GM18520 (cell line): ENCODE measurements around the gene CX3CL1.
"Not testable (repeated sequence)": the region's sequence is repeated elsewhere in the genome, so short reads cannot be mapped to it uniquely, and the experiment has no call there.

ENCODE experiments used
- ATAC-seq: cut with Tn5 transposase; IDR thresholded peaks from one replicate; pipeline ENCODE4 v1.9.1; 2021; ENCODE audit not compliant: unreplicated experiment

CX3CL1 gene

DNA sequence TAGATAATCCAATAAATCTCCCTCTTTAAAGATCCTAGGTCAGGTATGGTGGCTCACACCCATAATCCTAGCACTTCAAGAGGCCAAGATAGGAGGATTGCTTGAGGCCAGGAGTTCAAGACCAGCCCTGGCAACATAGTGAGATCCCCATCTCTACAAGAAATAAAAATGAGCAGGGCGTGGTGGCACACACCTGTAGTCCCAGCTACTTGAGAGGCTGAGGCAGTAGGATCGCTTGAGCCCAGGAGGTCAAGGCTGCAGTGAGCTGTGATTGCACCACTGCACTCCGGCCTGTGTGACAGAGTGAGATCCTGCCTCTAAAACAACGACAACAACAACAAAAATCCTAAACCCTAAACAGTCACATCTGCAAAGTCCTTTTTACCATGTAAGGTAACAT is 15.7 kb upstream of the CX3CL1 start:
- no peak for ATAC-seq

DNA sequence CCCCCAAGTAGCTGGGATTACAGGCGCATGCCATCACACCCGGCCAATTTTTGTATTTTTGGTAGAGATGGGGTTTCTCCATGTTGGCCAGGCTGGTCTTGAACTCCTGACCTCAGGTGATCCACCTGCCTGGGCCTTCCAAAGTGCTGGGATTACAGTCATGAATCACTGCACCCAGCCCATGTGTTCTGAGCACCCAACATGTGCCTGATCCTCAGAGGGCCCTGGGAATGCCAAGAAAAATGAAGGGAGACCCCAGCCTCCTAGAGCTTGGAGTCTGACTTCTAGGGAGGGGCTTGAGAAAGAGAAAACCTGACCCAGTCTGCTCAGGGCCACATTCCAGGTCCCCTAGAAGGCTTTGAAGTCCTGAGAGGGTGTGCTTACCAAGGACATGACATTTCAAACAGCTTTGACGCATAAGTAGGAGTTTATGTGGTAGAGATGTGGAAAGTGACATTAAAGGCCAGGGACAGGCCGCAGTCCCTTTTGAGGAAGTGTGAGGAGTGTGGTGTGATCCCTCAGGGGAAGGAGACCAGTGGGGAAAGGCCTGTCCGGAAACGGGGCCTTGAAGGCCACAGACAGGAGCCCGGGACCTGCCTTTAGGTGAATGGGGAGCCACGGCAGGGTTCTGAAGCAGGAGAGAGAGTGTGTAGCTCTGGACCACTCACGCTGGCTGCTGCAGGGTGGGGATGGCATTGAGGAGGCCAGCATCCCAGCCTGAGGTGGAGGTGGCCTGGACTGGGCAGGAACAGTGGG is 14.8 kb upstream of the CX3CL1 start:
- ATAC-seq, result no peak

DNA sequence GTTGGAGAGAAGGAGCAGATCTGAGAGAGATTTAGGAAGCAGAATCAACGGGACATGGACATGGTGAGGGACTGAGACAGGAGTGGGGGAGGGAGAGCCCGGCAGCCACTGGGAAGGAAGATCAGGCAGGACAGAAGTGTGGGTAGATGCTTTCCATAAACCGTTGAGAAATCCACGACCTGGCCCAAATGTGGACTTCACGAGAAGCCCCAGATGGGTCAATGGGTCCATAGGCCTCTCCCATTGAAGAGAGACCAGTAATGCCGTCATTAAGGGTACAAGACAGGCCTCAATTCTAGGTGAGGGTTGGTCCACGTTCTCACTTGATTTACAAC is 14.2 kb upstream of the CX3CL1 start:
- no peak for ATAC-seq

DNA sequence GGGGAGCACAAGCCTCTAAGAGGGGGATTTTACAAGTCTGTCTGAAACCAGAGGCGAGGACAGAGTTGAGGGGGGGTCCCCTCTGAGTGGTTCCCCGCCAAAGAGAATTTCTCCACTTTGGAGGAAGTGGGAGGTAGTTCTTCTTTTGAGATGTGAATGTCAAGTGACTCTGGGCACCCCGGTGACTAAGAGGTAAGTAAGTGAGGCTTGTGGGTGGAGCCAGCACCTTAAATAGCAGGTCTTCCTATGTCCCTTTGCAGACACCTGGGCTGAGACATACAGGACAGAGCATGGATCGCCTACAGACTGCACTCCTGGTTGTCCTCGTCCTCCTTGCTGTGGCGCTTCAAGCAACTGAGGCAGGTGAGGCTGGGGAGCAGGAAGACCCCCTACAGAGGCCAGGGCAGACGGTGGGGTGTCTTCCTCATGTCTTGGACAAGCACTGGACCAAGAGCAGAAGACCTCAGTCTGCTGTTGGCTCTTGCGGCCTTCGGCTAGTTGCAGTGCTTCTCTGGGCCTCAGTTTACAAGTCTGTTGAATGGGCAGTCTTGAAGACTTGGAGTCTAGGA is 13.7 kb upstream of the CX3CL1 start, which contains the start of gene CCL22:
TSS of gene CCL22 (plus strand) at position 257 of the 569 bp plus-strand sequence. CDS start at position 291, 34 bp downstream.
- ATAC-seq, result peak; percentile 49

DNA sequence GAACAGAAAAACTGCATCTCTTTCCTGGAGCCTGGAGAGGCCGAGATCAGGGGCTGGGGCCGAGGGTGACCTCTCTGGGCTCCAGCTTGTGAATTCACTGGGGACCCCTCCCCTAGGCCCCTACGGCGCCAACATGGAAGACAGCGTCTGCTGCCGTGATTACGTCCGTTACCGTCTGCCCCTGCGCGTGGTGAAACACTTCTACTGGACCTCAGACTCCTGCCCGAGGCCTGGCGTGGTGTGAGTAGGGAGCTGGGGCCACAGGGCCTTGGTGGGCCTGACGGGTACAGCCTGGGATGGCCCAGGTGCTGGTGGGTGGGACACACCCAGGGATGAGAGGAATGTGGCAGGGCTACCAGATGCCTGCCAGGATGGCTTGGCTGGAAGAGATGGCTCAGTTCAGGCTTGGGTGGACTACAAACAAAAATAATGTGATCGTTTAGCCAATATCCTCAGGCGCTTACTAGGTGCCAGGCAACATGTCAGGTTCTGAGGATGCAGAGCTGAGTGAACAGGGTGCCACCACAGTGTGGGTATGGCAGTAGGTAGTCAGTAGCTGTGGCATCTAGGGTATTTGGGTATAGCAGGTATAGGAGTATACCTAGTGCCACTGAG is 11.9 kb upstream of the CX3CL1 start:
- ATAC-seq, result no peak

DNA sequence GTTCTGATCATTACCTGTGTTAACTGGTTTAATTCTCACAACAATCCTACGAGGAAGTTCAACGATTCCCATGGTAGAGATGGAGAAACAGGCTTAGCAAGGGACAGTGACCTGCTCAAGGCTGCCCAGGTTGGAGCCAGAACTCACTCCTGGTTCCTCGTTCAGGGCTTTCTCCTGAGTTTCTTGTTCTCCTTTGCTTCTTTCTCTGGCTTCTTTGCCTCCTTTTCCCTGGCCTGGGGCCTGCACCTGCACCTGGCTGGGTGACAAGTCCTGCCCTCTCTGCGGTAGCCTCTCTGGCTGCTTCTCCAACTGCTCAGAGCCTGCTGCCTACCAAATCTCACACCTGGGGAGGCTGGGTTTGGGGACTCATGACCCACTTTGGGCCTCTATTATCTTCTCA is 10.9 kb upstream of the CX3CL1 start:
- no peak for ATAC-seq

DNA sequence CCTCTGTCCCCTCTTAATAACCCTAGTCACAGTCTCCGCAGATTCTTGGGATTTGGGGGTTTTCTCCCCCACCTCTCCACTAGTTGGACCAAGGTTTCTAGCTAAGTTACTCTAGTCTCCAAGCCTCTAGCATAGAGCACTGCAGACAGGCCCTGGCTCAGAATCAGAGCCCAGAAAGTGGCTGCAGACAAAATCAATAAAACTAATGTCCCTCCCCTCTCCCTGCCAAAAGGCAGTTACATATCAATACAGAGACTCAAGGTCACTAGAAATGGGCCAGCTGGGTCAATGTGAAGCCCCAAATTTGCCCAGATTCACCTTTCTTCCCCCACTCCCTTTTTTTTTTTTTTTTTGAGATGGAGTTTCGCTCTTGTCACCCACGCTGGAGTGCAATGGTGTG is 8.1 kb upstream of the CX3CL1 start:
- ATAC-seq, result no peak

DNA sequence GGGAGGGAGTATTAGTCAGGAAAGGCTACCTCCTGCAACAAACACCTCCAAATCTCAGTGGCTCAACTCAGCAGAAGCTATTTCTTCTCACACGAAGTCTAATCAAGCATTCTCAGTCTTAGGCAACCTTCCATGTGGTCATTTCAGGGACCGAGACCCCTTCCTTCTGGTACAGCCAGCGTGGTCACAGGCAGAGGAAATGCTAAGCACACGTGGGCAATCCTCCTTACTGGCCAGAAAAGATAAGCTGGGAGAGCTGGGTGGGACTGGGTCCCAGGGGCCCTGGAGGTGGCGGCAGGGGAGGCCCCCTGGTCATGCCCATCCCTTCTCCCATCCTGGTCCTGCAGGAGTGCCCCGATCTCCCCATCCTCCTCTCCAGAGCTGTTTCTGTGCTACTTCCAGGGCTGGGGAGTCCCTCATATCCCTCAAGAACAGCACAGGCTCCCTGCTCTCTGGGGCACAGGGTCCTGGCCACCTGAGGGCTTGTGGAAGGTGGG is 5.7 kb upstream of the CX3CL1 start:
- ATAC-seq, result no peak

DNA sequence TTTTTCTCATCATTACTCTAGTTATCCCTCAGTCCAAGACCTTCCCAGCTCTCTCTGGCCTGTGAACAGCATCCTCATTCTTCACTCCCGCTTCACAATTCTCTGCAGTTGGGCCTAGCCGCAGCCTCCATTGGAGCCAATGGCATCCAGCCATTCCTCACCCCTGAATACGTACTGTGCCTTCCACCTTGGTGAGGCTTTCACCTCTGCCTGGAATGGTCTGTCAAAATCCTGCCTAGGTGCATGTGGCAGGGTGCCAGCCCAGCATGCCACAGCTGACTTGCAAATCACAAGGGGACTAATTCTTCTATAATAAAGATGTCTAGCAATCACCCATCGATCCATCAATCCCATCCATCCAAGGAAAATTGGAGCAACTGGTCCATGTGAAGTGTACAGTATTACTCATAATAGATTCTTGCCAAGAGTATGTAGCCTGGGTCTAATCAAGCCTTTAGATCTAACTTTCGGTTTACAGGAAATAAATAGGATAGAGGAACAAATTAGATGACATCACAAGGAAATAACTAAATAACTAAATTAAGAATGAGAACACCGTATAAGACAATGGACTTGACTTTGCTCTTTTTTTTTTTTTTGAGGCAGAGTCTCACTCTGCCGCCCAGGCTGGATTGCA is 5.1 kb upstream of the CX3CL1 start:
- ATAC-seq, result no peak

DNA sequence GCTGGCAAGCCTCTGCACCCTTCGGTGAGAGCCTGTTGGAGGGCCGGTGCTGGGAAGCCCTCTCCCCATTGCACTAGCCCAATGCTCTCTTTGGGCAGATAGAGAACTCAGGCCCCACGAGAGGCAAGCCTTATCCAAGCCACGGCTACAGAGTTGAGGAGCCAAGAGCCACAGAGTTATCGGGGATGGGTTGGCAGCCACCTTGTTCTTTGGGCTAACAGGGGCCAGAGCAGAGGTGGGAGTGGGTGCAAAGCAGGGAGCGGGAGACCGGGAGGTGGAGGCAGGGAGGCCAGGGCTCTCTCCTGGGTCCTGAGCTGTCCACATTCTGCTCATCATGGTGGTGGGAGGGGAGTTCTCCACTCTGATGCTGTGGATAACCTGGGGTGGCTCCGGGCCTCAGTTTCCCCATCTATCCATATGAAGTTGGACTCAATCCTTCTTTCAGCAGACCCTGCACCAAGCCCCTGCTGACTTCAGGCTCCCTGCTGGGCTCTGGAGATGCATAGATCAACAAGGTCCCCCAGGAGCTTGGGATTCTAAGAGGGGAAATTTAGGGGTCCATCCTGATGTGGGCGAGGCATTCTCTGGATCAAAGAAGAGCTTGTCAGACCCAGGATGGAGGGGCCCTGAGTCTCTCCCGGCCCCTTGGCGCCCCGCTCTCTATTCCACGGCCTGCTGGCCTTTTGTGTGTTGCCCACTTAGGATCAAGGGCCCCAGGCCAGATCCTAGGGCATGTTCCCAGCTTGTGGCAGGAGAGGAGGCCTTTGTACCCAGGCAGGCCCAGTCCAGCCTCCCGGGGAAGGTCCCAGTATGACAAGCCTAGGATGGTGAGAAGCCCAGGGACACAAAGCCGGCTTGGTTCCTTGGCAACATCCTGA is 557 bp upstream of the CX3CL1 start:
- no peak for ATAC-seq

DNA sequence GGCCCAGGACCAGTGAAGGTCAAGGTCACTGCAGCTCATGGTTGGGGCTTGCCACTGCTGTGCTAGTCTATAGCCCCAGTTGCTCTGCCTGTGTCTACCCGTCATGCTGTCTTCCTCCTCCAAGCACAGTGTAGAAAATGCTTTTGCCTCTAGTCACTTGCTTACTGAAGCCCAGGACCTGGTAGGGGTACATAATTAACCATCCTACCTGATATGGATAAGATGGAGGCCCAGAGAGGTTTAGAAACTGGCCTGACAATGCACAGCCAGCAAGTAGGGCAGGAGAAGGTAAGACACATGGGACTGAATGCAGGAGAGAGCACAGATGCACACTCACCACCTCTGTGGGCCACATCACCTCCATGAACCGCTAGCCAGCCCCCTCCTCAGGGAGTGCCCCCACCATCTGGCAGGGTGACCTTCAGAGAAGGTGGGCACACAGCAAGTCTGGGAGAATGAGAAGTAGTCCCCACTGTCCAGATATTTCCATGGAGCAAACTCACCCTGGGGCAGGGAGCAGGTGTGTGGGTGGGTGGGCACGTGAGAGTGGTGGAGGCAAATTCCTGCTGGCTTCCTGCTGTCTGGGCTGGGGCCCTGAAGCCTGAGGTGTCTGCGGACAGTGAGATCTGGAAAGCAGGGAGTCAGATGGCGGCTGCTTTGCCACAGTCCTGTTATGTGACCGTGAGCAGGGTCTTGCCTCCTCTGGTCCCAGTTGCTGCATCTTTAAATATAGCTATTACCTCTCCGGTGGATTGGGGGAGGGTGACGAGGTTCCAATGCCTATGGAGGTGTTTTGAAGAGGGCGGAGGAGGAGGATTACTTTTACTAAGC is 1.0 kb downstream of the CX3CL1 start:
- ATAC-seq, result no peak

DNA sequence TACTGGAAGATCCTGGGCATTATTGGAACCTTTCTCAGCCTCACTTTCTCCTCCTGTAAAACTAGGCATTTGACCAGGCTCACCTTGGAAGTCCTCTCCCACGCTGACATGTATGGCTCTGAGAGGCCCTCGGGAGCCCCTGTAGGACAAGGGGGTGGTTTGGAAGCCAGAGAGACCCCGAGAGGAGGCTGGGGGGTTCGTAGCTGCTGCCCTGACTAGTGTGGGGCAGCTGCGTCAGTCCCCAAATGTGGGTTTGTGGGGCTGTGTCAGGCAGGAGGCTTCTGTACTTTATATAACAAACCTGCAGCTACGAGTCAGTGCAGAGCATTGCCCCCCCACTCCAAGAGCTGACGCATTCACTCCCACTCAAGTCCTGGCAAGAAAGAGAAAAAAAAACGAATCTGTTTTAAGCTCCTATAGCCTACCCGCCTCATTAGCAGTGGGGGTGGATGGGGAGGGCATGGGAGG is 1.8 kb downstream of the CX3CL1 start:
- ATAC-seq, result no peak

DNA sequence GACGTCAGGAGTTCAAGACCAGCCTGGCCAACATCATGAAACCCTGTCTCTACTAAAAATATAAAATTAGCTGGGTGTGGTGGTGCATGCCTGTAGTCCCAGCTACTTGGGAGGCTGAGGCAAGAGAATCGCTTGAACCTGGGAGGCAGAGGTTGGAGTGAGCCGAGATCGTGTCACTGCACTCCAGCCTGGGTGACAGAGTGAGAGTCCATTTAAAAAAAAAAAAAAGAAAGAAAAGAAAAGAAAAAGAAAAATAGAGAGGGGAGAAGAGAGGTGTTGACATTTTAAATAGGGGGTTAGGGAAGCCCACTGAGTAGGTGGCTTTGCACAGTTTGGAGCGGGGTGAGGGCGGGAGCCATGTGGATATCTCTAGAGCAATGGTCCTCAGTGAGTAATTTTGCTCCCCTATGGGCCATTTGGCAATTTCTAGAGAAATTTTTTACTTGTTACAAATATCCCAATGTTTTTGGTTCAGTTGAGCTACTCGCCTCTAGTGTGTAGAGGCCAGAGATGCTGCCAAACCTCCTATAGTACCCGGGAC is 2.7 kb downstream of the CX3CL1 start:
- ATAC-seq, result not testable (repeated sequence)

DNA sequence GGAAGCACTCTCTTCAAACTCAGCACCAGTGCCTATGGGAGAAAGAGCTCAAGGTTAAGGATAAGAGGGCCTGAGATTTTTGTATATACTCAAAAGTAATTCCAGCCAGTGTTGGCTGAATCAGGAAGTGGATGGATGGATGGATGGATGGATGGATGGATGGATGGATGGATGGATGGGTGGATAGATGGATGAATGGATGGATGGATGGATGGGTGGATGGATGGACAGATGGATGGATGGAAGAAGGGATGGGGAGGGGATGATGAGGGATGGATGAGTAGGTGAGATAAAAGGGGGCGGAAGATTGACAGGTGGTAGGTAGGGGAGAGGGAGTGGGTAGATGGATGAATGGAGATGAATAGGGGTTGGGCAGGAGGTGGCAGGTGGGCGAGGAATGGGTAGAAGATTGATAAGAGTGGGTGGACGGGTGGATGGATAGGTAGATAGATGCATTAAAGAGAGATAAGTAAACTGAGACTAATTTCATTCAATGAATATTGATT is 4.1 kb downstream of the CX3CL1 start:
- no peak for ATAC-seq

DNA sequence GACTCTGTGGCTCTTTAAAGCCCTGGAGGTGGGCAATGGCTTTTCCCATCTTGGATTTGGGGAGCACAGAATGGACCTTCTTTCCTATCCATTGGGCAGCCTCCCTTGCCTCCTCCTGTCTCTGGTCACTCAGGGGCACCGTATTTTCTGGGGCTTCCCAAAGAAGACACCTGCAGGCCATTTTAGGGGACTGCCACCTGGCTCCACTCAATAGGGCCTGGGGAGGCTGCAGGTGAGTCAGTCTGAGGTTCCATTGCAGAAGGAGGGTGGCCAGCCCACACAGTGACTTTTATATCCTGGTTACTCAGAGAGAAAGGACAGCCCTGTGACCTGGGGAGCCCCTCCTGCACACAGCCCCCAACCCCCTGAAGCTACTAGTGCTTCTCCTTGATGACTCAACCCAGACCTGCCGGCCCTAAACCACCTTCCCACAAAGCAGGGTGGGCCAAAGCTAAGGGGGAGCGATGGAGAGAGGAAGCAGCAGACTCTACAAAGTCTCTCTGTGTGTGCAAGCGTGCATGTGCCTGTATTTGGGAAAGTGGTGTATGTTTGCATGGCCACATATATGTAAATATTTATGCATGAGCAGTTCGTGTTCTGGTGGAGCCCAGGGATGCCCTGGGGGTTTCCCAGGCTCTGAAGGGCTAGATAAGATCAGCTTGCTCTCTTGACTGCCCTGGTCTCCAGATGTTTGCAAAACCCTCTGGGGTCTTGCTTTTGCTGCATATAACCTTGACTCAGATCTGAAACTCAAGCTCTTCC is 5.0 kb downstream of the CX3CL1 start:
- ATAC-seq, result peak; percentile 78

DNA sequence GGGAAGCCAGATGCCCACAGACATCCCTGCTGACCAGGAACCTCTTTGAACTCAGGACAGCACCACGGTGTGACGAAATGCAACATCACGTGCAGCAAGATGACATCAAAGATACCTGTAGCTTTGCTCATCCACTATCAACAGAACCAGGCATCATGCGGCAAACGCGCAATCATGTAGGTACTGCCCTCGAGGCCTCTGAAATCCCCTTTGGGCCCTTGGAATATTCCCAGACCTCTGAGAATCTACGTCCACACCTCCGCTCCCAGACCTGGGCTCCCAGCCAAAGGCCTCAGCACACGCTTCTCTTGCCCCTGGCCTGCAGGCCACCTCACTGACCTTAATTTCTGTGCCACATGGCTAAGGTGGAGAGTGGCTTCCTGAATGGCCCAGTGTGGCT is 7.3 kb downstream of the CX3CL1 start:
- no peak for ATAC-seq

DNA sequence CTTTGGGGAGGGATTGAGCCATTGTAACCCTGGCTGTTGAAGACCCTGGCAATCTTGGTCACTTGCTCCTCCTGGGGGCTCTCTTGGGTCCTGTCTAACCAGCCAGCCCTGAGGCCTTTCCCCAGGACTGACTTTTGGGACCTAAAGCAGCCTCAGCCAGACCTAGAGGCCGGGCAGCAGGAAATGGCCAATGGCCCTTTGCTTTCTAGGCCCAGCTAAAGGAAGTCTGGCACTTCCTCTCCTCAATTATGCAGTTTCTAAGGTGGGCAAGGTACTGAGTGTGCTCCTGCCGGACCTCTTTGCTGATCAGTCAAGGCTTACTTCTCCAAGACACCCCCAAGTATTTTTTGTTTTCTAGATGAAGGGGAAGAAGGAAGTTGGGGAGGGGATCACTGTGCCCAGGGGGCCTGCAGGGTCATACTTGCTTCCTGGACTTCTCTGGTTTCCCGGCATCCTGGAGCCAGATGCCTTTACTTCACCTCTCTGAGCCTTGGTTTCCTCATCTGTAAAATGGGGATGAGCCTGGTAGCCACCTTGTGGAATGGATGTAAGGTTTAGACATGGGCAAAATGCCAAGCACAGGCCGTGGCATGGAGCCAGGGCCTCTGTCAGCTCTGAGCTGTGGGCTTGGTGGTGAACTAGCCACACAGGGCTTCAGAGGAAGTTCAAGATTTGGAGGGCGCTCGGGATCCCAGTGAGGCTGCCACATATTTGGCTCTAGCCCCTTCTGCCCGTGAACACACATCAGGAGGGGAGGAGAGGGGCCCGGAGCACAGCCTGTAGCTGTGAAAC is 8.6 kb downstream of the CX3CL1 start:
- ATAC-seq, result no peak
